H1 (cell line): Measurements from ENCODE around the gene EPN2. TPM values are rescaled to one million over a fixed set of nuclear protein-coding genes. Genes with fewer than 3 reads are reported as not detected.

Experiments
- BCL11A ChIP-seq, 2 experiments: IDR thresholded peaks; one replicate each; pipeline ENCODE4 v1.6.1; 2011; ENCODE audit warnings: low read depth in 2 of 2, low read length in 2 of 2, mild to moderate bottlenecking in 2 of 2
- GABPA ChIP-seq: IDR thresholded peaks from 2 replicates; pipeline ENCODE4 v1.6.1; 2011; ENCODE audit warnings: mild to moderate bottlenecking, low read length, moderate library complexity, borderline replicate concordance; ENCODE audit not compliant: insufficient read depth
- GTF2F1 ChIP-seq: IDR thresholded peaks from 2 replicates; pipeline ENCODE4 v1.6.1; 2012; ENCODE audit warnings: low read depth, low read length, improper control_type of control experiment, borderline replicate concordance
- RAD21 ChIP-seq, 2 experiments: IDR thresholded peaks in 1 of 2; conservative IDR thresholded peaks in 1 of 2; 2 replicates each; pipeline ENCODE4 v1.6.1; 2011; ENCODE audit warnings: low read depth in 2 of 2, low read length in 2 of 2, improper control_type of control experiment in 1 of 2, inconsistent platforms in 1 of 2, mild to moderate bottlenecking in 1 of 2, moderate library complexity in 1 of 2
- polyA plus RNA-seq, 7 experiments: library from polyadenylated mRNA; depleted of rRNA in 3 of 7; stranded (reverse) in 5 of 7; unstranded in 2 of 7; fragments of >200 nt in 5 of 7; fragments of 200-250 nt in 2 of 7; gene quantifications; 1 replicate in 5 of 7; 2 replicates in 1 of 7; 4 replicates in 1 of 7; pipeline versions ENCODE4 v1.2.1 to v1.2.3, GENCODE V29; 2011 to 2013; ENCODE audit warnings: missing spikeins in 2 of 7, mixed read lengths in 2 of 7
- total RNA-seq: library from RNA; stranded (reverse); fragmentation: NEBNext Ultra II Directional; extraction: Animal tissue kit (Norgen Biotek cat#: 25700); gene quantifications from 2 replicates; pipeline ENCODE4 v1.2.1, GENCODE V29; 2021
- TF ChIP-seq, protein P1 (sequence below): IDR thresholded peaks from 2 replicates; pipeline ENCODE4 v1.6.1; 2012; ENCODE audit warnings: low read length, inconsistent platforms

Gene EPN2
- total and polyA plus RNA-seq, 2 of the 8 experiments (the other 6 are each of a cell fraction or from before 2014, with no cell fraction given), result 28.7 to 55.8 TPM

DNA sequence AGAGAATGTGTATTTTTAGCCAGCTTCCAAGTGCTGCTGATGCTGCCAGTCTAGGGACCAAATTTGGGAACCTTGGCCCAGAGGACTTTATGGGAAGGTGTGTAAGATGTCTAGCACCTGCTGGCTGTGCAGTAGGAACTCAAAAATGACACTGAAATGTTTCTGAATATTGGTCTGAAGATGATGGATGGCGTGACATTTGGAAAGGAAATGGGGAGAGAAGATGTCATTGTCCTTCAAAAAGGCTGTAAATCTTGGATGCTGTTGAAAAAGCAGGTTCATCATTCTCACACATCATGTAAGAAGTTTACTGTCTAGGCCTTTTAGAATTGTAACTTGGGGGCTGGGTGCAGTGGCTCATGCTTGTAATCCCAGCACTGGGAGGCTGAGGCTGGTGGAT lies 6.7 kb downstream of the EPN2 start (continued):
- TF ChIP-seq GABPA (no peak), RAD21 (IDR thresholded peaks at IDR 0.05 in 1 of 2, conservative IDR thresholded peaks at IDR 0.05 in 1 of 2; ENCODE audit: low read depth in 2 of 2, low read length in 2 of 2) (no peak), GTF2F1 (no peak), BCL11A (IDR thresholded peaks at IDR 0.05; ENCODE audit: low read depth in 2 of 2, low read length in 2 of 2) (no peak)
- TF ChIP-seq, protein P1, sequence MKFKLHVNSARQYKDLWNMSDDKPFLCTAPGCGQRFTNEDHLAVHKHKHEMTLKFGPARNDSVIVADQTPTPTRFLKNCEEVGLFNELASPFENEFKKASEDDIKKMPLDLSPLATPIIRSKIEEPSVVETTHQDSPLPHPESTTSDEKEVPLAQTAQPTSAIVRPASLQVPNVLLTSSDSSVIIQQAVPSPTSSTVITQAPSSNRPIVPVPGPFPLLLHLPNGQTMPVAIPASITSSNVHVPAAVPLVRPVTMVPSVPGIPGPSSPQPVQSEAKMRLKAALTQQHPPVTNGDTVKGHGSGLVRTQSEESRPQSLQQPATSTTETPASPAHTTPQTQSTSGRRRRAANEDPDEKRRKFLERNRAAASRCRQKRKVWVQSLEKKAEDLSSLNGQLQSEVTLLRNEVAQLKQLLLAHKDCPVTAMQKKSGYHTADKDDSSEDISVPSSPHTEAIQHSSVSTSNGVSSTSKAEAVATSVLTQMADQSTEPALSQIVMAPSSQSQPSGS, result no peak
